Naive thymus-derived CD4-positive, alpha-beta T cell (primary cell): Measurements from ENCODE around the gene TIMM8A. TPM values are rescaled to one million over a fixed set of nuclear protein-coding genes. Genes with fewer than 3 reads are reported as not detected.
A peak's percentile ranks its signal among the peaks of the same experiment; 100 is the strongest.

Source experiments
- ATAC-seq: fragments of 150-1000 bp; cut with Tn5 transposase; 2 replicates; pipeline ENCODE4 v1.10.0; 2021; ENCODE audit warnings: mild to moderate bottlenecking, moderate library complexity
- CTCF ChIA-PET: fragments of 350-600 bp; sonication (Branson Sonifier 250); formaldehyde crosslinking; loops from one replicate; lab custom pipeline; 2021; ENCODE audit warnings: antibody characterized with exemption; lab: Charles Lee
- POLR2A ChIA-PET: fragments of 350-600 bp; sonication (Branson Sonifier 250); formaldehyde crosslinking; loops from one replicate; lab custom pipeline; 2021; ENCODE audit warnings: antibody characterized with exemption, inconsistent platforms; lab: Charles Lee
- DNase-seq, 9 donors: peaks; one replicate each; pipeline versions ENCODE4 v3.0.0 to v3.0.0-alpha.2; 2020 to 2022; ENCODE audit warnings: mixed read lengths in 1 of 9
- H3K27ac ChIP-seq: one replicate; pipeline ENCODE4 v1.7.0; 2013; ENCODE audit warnings: mild to moderate bottlenecking, low read depth, low read length, moderate library complexity
- H3K27me3 ChIP-seq, 2 donors: one replicate each; pipeline ENCODE4 v1.7.0; 2013; ENCODE audit warnings: low read length in 2 of 2, mild to moderate bottlenecking in 2 of 2, moderate library complexity in 2 of 2; ENCODE audit not compliant: control insufficient read depth in 2 of 2, insufficient read depth in 2 of 2
- H3K36me3 ChIP-seq, 3 experiments: 1 replicate in 2 of 3; 2 replicates in 1 of 3; pipeline ENCODE4 v1.7.0; 2013; ENCODE audit warnings: low read length in 3 of 3, mild to moderate bottlenecking in 3 of 3, moderate library complexity in 1 of 3; ENCODE audit not compliant: insufficient read depth in 3 of 3, control insufficient read depth in 2 of 3
- H3K4me1 ChIP-seq, 2 donors: one replicate each; pipeline ENCODE4 v1.7.0; 2013; ENCODE audit warnings: low read length in 2 of 2, mild to moderate bottlenecking in 2 of 2, moderate library complexity in 1 of 2; ENCODE audit not compliant: control insufficient read depth in 2 of 2, insufficient read depth in 2 of 2
- H3K4me3 ChIP-seq: 2 replicates; pipeline ENCODE4 v1.7.0; 2013; ENCODE audit warnings: mild to moderate bottlenecking, low read length
- H3K9me3 ChIP-seq, 3 experiments: 1 replicate in 2 of 3; 2 replicates in 1 of 3; pipeline ENCODE4 v1.7.0; 2013; ENCODE audit warnings: low read length in 3 of 3; ENCODE audit not compliant: control insufficient read depth in 2 of 3
- H3K27ac Mint-ChIP-seq, 9 donors: one replicate each; pipeline ENCODE4 v1.8.0; 2020 to 2022; ENCODE audit warnings: mixed read lengths in 9 of 9, mild to moderate bottlenecking in 8 of 9, moderate library complexity in 5 of 9, inconsistent platforms in 2 of 9
- H3K27me3 Mint-ChIP-seq, 5 donors: one replicate each; pipeline ENCODE4 v1.8.0; 2021 to 2022; ENCODE audit warnings: mixed read lengths in 5 of 5, mild to moderate bottlenecking in 1 of 5
- H3K36me3 Mint-ChIP-seq, 5 donors: one replicate each; pipeline ENCODE4 v1.8.0; 2020 to 2022; ENCODE audit warnings: mixed read lengths in 5 of 5, mild to moderate bottlenecking in 3 of 5, inconsistent platforms in 1 of 5
- H3K4me1 Mint-ChIP-seq, 7 donors: one replicate each; pipeline ENCODE4 v1.8.0; 2020 to 2022; ENCODE audit warnings: mixed read lengths in 7 of 7, mild to moderate bottlenecking in 3 of 7, inconsistent platforms in 1 of 7
- H3K4me3 Mint-ChIP-seq, 10 donors: one replicate each; pipeline ENCODE4 v1.8.0; 2020 to 2022; ENCODE audit warnings: mild to moderate bottlenecking in 10 of 10, mixed read lengths in 10 of 10, moderate library complexity in 6 of 10, inconsistent platforms in 2 of 10
- H3K9me3 Mint-ChIP-seq, 11 donors: one replicate each; pipeline ENCODE4 v1.8.0; 2020 to 2022; ENCODE audit warnings: mixed read lengths in 11 of 11, mild to moderate bottlenecking in 4 of 11, inconsistent platforms in 1 of 11, moderate library complexity in 1 of 11
- intact Hi-C, 2 donors: fragments of 100-400 bp; cut with micrococcal nuclease; formaldehyde crosslinking; loops; one replicate each; pipeline ENCODE4 v1.15.1; 2023
- polyA plus RNA-seq, 2 donors: library from polyadenylated mRNA; unstranded; fragments of 300-500 nt; fragmentation: Illumina TruSeq; gene quantifications; one replicate each; pipeline ENCODE4 v1.2.3, GENCODE V29; 2021
- total RNA-seq, 6 experiments: library from RNA in 5 of 6; stranded (reverse) in 5 of 6; gene quantifications; 1 replicate in 5 of 6; 2 replicates in 1 of 6; pipeline ENCODE4 v1.2.3 and lab custom pipeline; 2021 to 2026

Gene TIMM8A
- total RNA-seq = 10 to 100 TPM in 3 of 5 experiments, 1 to 10 TPM in 2; 6.7 to 13.6 (median 12.2) TPM
- 10 to 100 TPM in 1 of 2 donors, 1 to 10 TPM in 1; 8.5 to 10.6 TPM for polyA plus RNA-seq
- 1.7 reads per million, percentile 7 among the genes with 10 or more reads in this experiment for total RNA-seq (lab: John Stamatoyannopoulos, UW)

GRCh38 chrX:101348452-101349192 is at the start of gene TIMM8A:
TIMM8A (minus strand) TSS chrX:101348742; CDS start chrX:101348664, 78 bp downstream.
- DNase-seq = peak; percentile 48 to 79 (median 72)
- H3K4me1 ChIP-seq = peaks cover 0 to 4% of the 10 kb centered on the region in 2 donors
- Mint-ChIP-seq H3K36me3 (no peaks in the 10 kb centered on the region), H3K4me3 (peak within 1 kb of the TSS; percentile 84 to 93 (median 91)), H3K9me3 (no peaks in the 10 kb centered on the region), H3K4me1 (peaks cover 0 to 25% (median 19%) of the 10 kb centered on the region in 7 donors), H3K27me3 (no peaks in the 10 kb centered on the region), H3K27ac (peak within 1 kb of the TSS; percentile 80 to 96 (median 91))
- peaks cover 0 to 3% (median 0%) of the 10 kb centered on the region in 3 experiments for H3K36me3 ChIP-seq
- intact Hi-C loops = loop anchor here (1.0 to 5.0 kb wide), 12 partner anchors 42 to 809 kb away; partner anchors contain the start of genes CSTF2 (in 2 of the 2), ZMAT1 (in 2 of the 2), BEX5 (in 1 of the 2) and CENPI (in 1 of the 2)
- no peaks in the 10 kb centered on the region for H3K27me3 ChIP-seq
- no peaks in the 10 kb centered on the region for H3K9me3 ChIP-seq
- peak within 1 kb of the TSS; percentile 91 for H3K27ac ChIP-seq
- ChIA-PET CTCF (no interaction called here), POLR2A (interaction anchor here (0.6 to 1.4 kb wide), 3 partner anchors 42 to 269 kb away, joined by 4 read pairs; partner anchors contain the start of genes ARMCX6, CENPI and RPL36A)
- peak within 1 kb of the TSS; percentile 75 for H3K4me3 ChIP-seq
- peak; percentile 99 for ATAC-seq

GRCh38 chrX:101397779-101398178 is 49.2 kb upstream of the TIMM8A start:
- no peaks in the 10 kb centered on the region for H3K4me1 ChIP-seq
- ATAC-seq (no peak), DNase-seq (no peak)
- H3K27ac Mint-ChIP-seq = no peak overlapping the region
- no peak overlapping the region for H3K27ac ChIP-seq
- POLR2A ChIA-PET = no interaction called here
- no peaks in the 10 kb centered on the region for H3K27me3 ChIP-seq
- H3K36me3 ChIP-seq = peaks cover 0 to 3% (median 0%) of the 10 kb centered on the region in 3 experiments
- no peaks in the 10 kb centered on the region for H3K27me3 Mint-ChIP-seq
- peaks cover 0 to 23% (median 6%) of the 10 kb centered on the region in 5 donors for H3K36me3 Mint-ChIP-seq
- no peaks in the 10 kb centered on the region for H3K9me3 Mint-ChIP-seq
- CTCF ChIA-PET = no interaction called here
- no peaks in the 10 kb centered on the region for H3K9me3 ChIP-seq
- peaks cover 0 to 15% (median 6%) of the 10 kb centered on the region in 7 donors for H3K4me1 Mint-ChIP-seq
- H3K4me3 ChIP-seq = no peak overlapping the region
- intact Hi-C loops = no loop called here
- no peak overlapping the region for H3K4me3 Mint-ChIP-seq

- Histone ChIP-seq H3K9me3 (no peaks in the 10 kb centered on the region), H3K4me3 (no peak overlapping the region), H3K36me3 (peaks cover 0 to 3% (median 0%) of the 10 kb centered on the region in 3 experiments), H3K27ac (no peak overlapping the region), H3K4me1 (peaks cover 0 to 4% of the 10 kb centered on the region in 2 donors), H3K27me3 (no peaks in the 10 kb centered on the region)
- CTCF ChIA-PET = no interaction called here
- Mint-ChIP-seq H3K27ac (peak overlapping the region in 1 of 9 donors; percentile 20), H3K4me3 (no peak overlapping the region), H3K9me3 (no peaks in the 10 kb centered on the region), H3K27me3 (no peaks in the 10 kb centered on the region), H3K36me3 (peaks cover 0 to 37% (median 6%) of the 10 kb centered on the region in 5 donors), H3K4me1 (peaks cover 0 to 29% (median 18%) of the 10 kb centered on the region in 7 donors)
- intact Hi-C loops = no loop called here
- peak; percentile 36 for ATAC-seq
- POLR2A ChIA-PET = interaction anchor here (1.2 kb wide), 1 partner anchor 12 kb away, joined by 3 read pairs; the partner anchor contains the start of genes GLA and HNRNPH2
- DNase-seq = no peak
These were observed 47.2 kb upstream of the TIMM8A start for GRCh38 chrX:101395789-101396188.

GRCh38 chrX:101394372-101394771 is 45.8 kb upstream of the TIMM8A start:
- intact Hi-C loops = loop anchor here in 1 of 2 donors (5.0 kb wide), 2 partner anchors 297 to 757 kb away; partner anchors contain the start of genes CENPI and TSPAN6
- peak overlapping the region in 2 of 9 donors; percentile 17 to 51 for H3K27ac Mint-ChIP-seq
- Histone ChIP-seq H3K4me1 (peaks cover 4 to 5% of the 10 kb centered on the region in 2 donors), H3K27me3 (no peaks in the 10 kb centered on the region), H3K9me3 (no peaks in the 10 kb centered on the region), H3K36me3 (peaks cover 0 to 3% (median 0%) of the 10 kb centered on the region in 3 experiments), H3K4me3 (no peak overlapping the region), H3K27ac (peak overlapping the region; percentile 5)
- peaks cover 0 to 32% (median 18%) of the 10 kb centered on the region in 7 donors for H3K4me1 Mint-ChIP-seq
- H3K9me3 Mint-ChIP-seq = no peaks in the 10 kb centered on the region
- POLR2A ChIA-PET = no interaction called here
- CTCF ChIA-PET = interaction anchor here (0.8 kb wide), 1 partner anchor 1980 kb away, joined by 3 read pairs; no protein-coding TSS in a partner anchor
- DNase-seq = no peak
- H3K27me3 Mint-ChIP-seq = no peaks in the 10 kb centered on the region
- no peak for ATAC-seq
- H3K36me3 Mint-ChIP-seq = peaks cover 0 to 29% (median 0%) of the 10 kb centered on the region in 5 donors
- H3K4me3 Mint-ChIP-seq = no peak overlapping the region

- peak overlapping the region in 4 of 9 donors; percentile 25 to 59 (median 44) for H3K27ac Mint-ChIP-seq
- peaks cover 0 to 29% (median 0%) of the 10 kb centered on the region in 5 donors for H3K36me3 Mint-ChIP-seq
- ATAC-seq = no peak
- ChIA-PET POLR2A (no interaction called here), CTCF (interaction anchor here (0.8 kb wide), 1 partner anchor 1981 kb away, joined by 3 read pairs; no protein-coding TSS in a partner anchor)
- peaks cover 0 to 3% (median 0%) of the 10 kb centered on the region in 3 experiments for H3K36me3 ChIP-seq
- H3K27me3 Mint-ChIP-seq = no peaks in the 10 kb centered on the region
- peak overlapping the region in 2 of 10 donors; percentile 9 to 37 for H3K4me3 Mint-ChIP-seq
- DNase-seq = no peak
- no peak overlapping the region for H3K4me3 ChIP-seq
- peaks cover 0 to 32% (median 18%) of the 10 kb centered on the region in 7 donors for H3K4me1 Mint-ChIP-seq
- no peaks in the 10 kb centered on the region for H3K9me3 Mint-ChIP-seq
- peaks cover 4 to 5% of the 10 kb centered on the region in 2 donors for H3K4me1 ChIP-seq
- no peaks in the 10 kb centered on the region for H3K9me3 ChIP-seq
- intact Hi-C loops = loop anchor here in 1 of 2 donors (5.0 kb wide), 2 partner anchors 296 to 756 kb away; partner anchors contain the start of genes CENPI and TSPAN6
- H3K27me3 ChIP-seq = no peaks in the 10 kb centered on the region
- peak overlapping the region; percentile 5 for H3K27ac ChIP-seq
These were observed 45.2 kb upstream of the TIMM8A start for GRCh38 chrX:101393530-101394305.
